Vagina (tissue), 2 donors: Measurements from ENCODE around the gene MAP3K14. TPM values are rescaled to one million over a fixed set of nuclear protein-coding genes. Genes with fewer than 3 reads are reported as not detected.

Source experiments
- DNase-seq, 2 donors: peaks; one replicate each; pipeline ENCODE4 v3.0.0-alpha.2; 2017; ENCODE audit errors: extremely low spot score in 2 of 2
- H3K27ac ChIP-seq: fragments of 200-600 bp; sonication (generic); one replicate; pipeline ENCODE4 v1.5.1; 2019
- H3K27me3 ChIP-seq: fragments of 200-600 bp; sonication (generic); one replicate; pipeline ENCODE4 v1.5.1; 2019
- H3K36me3 ChIP-seq, 2 donors: fragments of 200-600 bp; sonication (generic); one replicate each; pipeline ENCODE4 v1.5.1; 2017 to 2019
- H3K4me1 ChIP-seq: fragments of 200-600 bp; sonication (generic); one replicate; pipeline ENCODE4 v1.5.1; 2019
- H3K4me3 ChIP-seq, 2 donors: fragments of 200-600 bp; sonication (generic); 1 replicate in 1 of 2; 2 replicates in 1 of 2; pipeline ENCODE4 v1.5.1; 2016 to 2019
- H3K9me3 ChIP-seq: fragments of 200-600 bp; sonication (generic); one replicate; pipeline ENCODE4 v1.5.1; 2019
- CTCF ChIP-seq, 3 experiments: fragments of 450-650 bp in 2 of 3; fragments of 200-600 bp in 1 of 3; sonication (generic) in 1 of 3; IDR thresholded peaks; one replicate each; pipeline ENCODE4 v1.5.1; 2017 to 2019; ENCODE audit warnings: antibody characterized with exemption in 3 of 3, mild to moderate bottlenecking in 2 of 3, moderate library complexity in 2 of 3
- POLR2A ChIP-seq, 2 donors: fragments of 450-650 bp; IDR thresholded peaks; one replicate each; pipeline ENCODE4 v1.6.1; 2017; ENCODE audit warnings: antibody characterized with exemption in 2 of 2, mild to moderate bottlenecking in 2 of 2, moderate library complexity in 2 of 2
- POLR2AphosphoS5 ChIP-seq, 2 donors: sonication (generic); formaldehyde crosslinking; IDR thresholded peaks; one replicate each; pipeline ENCODE4 v1.9.0; 2017; ENCODE audit warnings: antibody characterized with exemption in 2 of 2, mild to moderate bottlenecking in 2 of 2, low read depth in 1 of 2; ENCODE audit not compliant: insufficient read depth in 1 of 2
- intact Hi-C: fragments of 100-400 bp; cut with DNase I; formaldehyde crosslinking; loops from one replicate; pipeline ENCODE4 v1.15.1; 2023
- total RNA-seq: library from RNA; depleted of rRNA; stranded (reverse); fragments of >200 nt; gene quantifications from one replicate; pipeline ENCODE4 v1.2.3, GENCODE V29; 2016

The MAP3K14 gene
- total RNA-seq, 1 donor from 2014 or later = 9.8 TPM

- Histone ChIP-seq H3K27ac (no peak overlapping the region), H3K4me1 (peaks cover 26% of the 10 kb centered on the region), H3K9me3 (no peaks in the 10 kb centered on the region), H3K27me3 (no peaks in the 10 kb centered on the region), H3K4me3 (no peak overlapping the region), H3K36me3 (no peaks in the 10 kb centered on the region)
- DNase-seq = peak in 1 of 2 donors; percentile 58
- TF ChIP-seq POLR2AphosphoS5 (IDR thresholded peaks at IDR 0.05; ENCODE audit: insufficient read depth in 1 of 2, low read depth in 1 of 2) (no peak), CTCF (IDR thresholded peaks at IDR 0.05) (no peak), POLR2A (IDR thresholded peaks at IDR 0.05) (no peak)
- intact Hi-C loops = no loop called here
Measured at GRCh38 chr17:45333702-45334092, 16.9 kb upstream of the MAP3K14 start.

GRCh38 chr17:45332989-45333701 is 16.3 kb upstream of the MAP3K14 start:
- TF ChIP-seq POLR2AphosphoS5 (IDR thresholded peaks at IDR 0.05; ENCODE audit: insufficient read depth in 1 of 2, low read depth in 1 of 2) (no peak), POLR2A (IDR thresholded peaks at IDR 0.05) (no peak)
- Histone ChIP-seq H3K36me3 (no peaks in the 10 kb centered on the region), H3K27me3 (no peaks in the 10 kb centered on the region), H3K9me3 (no peaks in the 10 kb centered on the region), H3K4me3 (no peak overlapping the region), H3K27ac (no peak overlapping the region), H3K4me1 (peaks cover 21% of the 10 kb centered on the region)
- DNase-seq = peak; percentile 54 to 79
- intact Hi-C loops = no loop called here

GRCh38 chr17:45332505-45332904 is 15.7 kb upstream of the MAP3K14 start:
- Histone ChIP-seq H3K27ac (no peak overlapping the region), H3K36me3 (no peaks in the 10 kb centered on the region), H3K4me3 (no peak overlapping the region), H3K4me1 (peaks cover 16% of the 10 kb centered on the region), H3K27me3 (no peaks in the 10 kb centered on the region), H3K9me3 (no peaks in the 10 kb centered on the region)
- DNase-seq = peak in 1 of 2 donors; percentile 74
- no peak for TF ChIP-seq POLR2AphosphoS5 (IDR thresholded peaks at IDR 0.05; ENCODE audit: insufficient read depth in 1 of 2, low read depth in 1 of 2)
- no peak for TF ChIP-seq CTCF (IDR thresholded peaks at IDR 0.05)
- no peak for TF ChIP-seq POLR2A (IDR thresholded peaks at IDR 0.05)
- intact Hi-C loops = no loop called here

- H3K4me3 ChIP-seq = no peak overlapping the region
- H3K27ac ChIP-seq = no peak overlapping the region
- TF ChIP-seq CTCF (IDR thresholded peaks at IDR 0.05) (no peak), POLR2A (IDR thresholded peaks at IDR 0.05) (no peak), POLR2AphosphoS5 (IDR thresholded peaks at IDR 0.05; ENCODE audit: insufficient read depth in 1 of 2, low read depth in 1 of 2) (no peak)
- H3K27me3 ChIP-seq = no peaks in the 10 kb centered on the region
- peaks cover 5% of the 10 kb centered on the region for H3K4me1 ChIP-seq
- H3K36me3 ChIP-seq = no peaks in the 10 kb centered on the region
- intact Hi-C loops = loop anchor here (10.0 kb wide), 1 partner anchor 48 kb away; no protein-coding TSS in a partner anchor
- no peaks in the 10 kb centered on the region for H3K9me3 ChIP-seq
- peak in 1 of 2 donors; percentile 27 for DNase-seq
Measured at GRCh38 chr17:45326626-45327025, 9.8 kb upstream of the MAP3K14 start.

- DNase-seq = peak in 1 of 2 donors; percentile 62
- H3K27me3 ChIP-seq = no peaks in the 10 kb centered on the region
- H3K9me3 ChIP-seq = no peaks in the 10 kb centered on the region
- no peak overlapping the region for H3K27ac ChIP-seq
- H3K36me3 ChIP-seq = no peaks in the 10 kb centered on the region
- H3K4me1 ChIP-seq = peaks cover 13% of the 10 kb centered on the region
- H3K4me3 ChIP-seq = no peak overlapping the region
- TF ChIP-seq CTCF (IDR thresholded peaks at IDR 0.05) = no peak
- TF ChIP-seq POLR2AphosphoS5 (IDR thresholded peaks at IDR 0.05; ENCODE audit: insufficient read depth in 1 of 2, low read depth in 1 of 2) = no peak
- TF ChIP-seq POLR2A (IDR thresholded peaks at IDR 0.05) = no peak
- intact Hi-C loops = loop anchor here (10.0 kb wide), 1 partner anchor 49 kb away; no protein-coding TSS in a partner anchor
Measured at GRCh38 chr17:45325810-45326209, 9.0 kb upstream of the MAP3K14 start.
